ENCODE results near the gene BTBD16.

The BTBD16 gene

GRCh38 chr10:122269059-122269687 lies 1.9 kb upstream of the BTBD16 start:
- no peaks in the 10 kb centered on the region for H3K4me1 ChIP-seq (ENCODE audit: control insufficient read depth, insufficient read depth, low read length, poor library complexity, severe bottlenecking)
- H3K4me3 ChIP-seq (ENCODE audit: insufficient read depth, low read depth, low read length, poor library complexity, severe bottlenecking) = no peak overlapping the region
- H3K9me3 ChIP-seq (ENCODE audit: control insufficient read depth, low read length) = no peaks in the 10 kb centered on the region
- H3K27me3 ChIP-seq (replicated peaks; ENCODE audit: control insufficient read depth, insufficient read depth, low read length, poor library complexity, severe bottlenecking) = peaks cover 3% of the 10 kb centered on the region
- no peak overlapping the region for H3K27ac ChIP-seq (ENCODE audit: insufficient read depth, low read length, poor library complexity, severe bottlenecking)
- H3K36me3 ChIP-seq (ENCODE audit: control insufficient read depth, insufficient read depth, low read length) = no peaks in the 10 kb centered on the region
- DNase-seq = no peak

GRCh38 chr10:122273966-122274545 lies 3.0 kb downstream of the BTBD16 start:
- Histone ChIP-seq H3K4me1 (ENCODE audit: control insufficient read depth, insufficient read depth, low read length, poor library complexity, severe bottlenecking) (no peaks in the 10 kb centered on the region), H3K36me3 (ENCODE audit: control insufficient read depth, insufficient read depth, low read length) (no peaks in the 10 kb centered on the region), H3K27me3 (replicated peaks; ENCODE audit: control insufficient read depth, insufficient read depth, low read length, poor library complexity, severe bottlenecking) (no peaks in the 10 kb centered on the region), H3K27ac (ENCODE audit: insufficient read depth, low read length, poor library complexity, severe bottlenecking) (no peak overlapping the region), H3K9me3 (ENCODE audit: control insufficient read depth, low read length) (no peaks in the 10 kb centered on the region), H3K4me3 (ENCODE audit: insufficient read depth, low read depth, low read length, poor library complexity, severe bottlenecking) (no peak overlapping the region)
- no peak for DNase-seq

DNA sequence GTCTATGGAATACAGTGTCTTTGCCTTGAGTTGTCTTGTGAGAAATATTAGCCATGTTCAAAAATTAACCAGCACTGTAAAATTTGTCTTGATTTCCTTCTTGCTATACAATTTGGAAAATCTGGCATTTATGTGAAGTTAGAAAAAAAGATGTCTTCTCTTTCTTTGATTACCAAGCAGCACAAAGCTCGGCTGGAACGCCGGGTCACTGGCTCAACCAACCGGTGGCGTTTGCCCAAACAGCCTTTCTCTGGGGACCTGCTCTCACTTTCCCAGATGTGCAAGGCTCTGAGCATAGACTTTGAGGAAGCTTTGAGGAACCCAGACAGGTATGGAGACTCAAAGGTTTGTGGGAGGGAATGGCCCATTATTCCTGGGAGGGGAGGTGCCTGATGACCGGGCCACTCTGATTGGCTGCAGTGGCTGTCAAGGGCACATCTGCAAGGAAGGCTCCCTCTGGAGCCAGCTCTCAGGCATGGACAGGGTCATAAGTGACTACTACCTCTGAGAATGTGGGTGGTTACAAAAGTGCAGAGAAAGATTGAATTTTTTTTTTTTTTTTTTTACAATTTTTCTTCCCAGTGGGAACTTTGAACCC lies 5.6 kb downstream of the BTBD16 start:
- Histone ChIP-seq H3K4me3 (ENCODE audit: insufficient read depth, low read depth, low read length, poor library complexity, severe bottlenecking) (no peak overlapping the region), H3K27me3 (replicated peaks; ENCODE audit: control insufficient read depth, insufficient read depth, low read length, poor library complexity, severe bottlenecking) (no peaks in the 10 kb centered on the region), H3K4me1 (ENCODE audit: control insufficient read depth, insufficient read depth, low read length, poor library complexity, severe bottlenecking) (no peaks in the 10 kb centered on the region), H3K27ac (ENCODE audit: insufficient read depth, low read length, poor library complexity, severe bottlenecking) (no peak overlapping the region), H3K9me3 (ENCODE audit: control insufficient read depth, low read length) (no peaks in the 10 kb centered on the region), H3K36me3 (ENCODE audit: control insufficient read depth, insufficient read depth, low read length) (no peaks in the 10 kb centered on the region)
- no peak for DNase-seq

GRCh38 chr10:122277526-122278136 lies 6.5 kb downstream of the BTBD16 start:
- Histone ChIP-seq H3K4me1 (ENCODE audit: control insufficient read depth, insufficient read depth, low read length, poor library complexity, severe bottlenecking) (no peaks in the 10 kb centered on the region), H3K9me3 (ENCODE audit: control insufficient read depth, low read length) (no peaks in the 10 kb centered on the region), H3K27me3 (replicated peaks; ENCODE audit: control insufficient read depth, insufficient read depth, low read length, poor library complexity, severe bottlenecking) (no peaks in the 10 kb centered on the region), H3K27ac (ENCODE audit: insufficient read depth, low read length, poor library complexity, severe bottlenecking) (no peak overlapping the region), H3K4me3 (ENCODE audit: insufficient read depth, low read depth, low read length, poor library complexity, severe bottlenecking) (no peak overlapping the region), H3K36me3 (ENCODE audit: control insufficient read depth, insufficient read depth, low read length) (no peaks in the 10 kb centered on the region)
- DNase-seq = no peak

- H3K27ac ChIP-seq (ENCODE audit: insufficient read depth, low read length, poor library complexity, severe bottlenecking) = no peak overlapping the region
Measured at GRCh38 chr10:122279725-122280141, 8.6 kb downstream of the BTBD16 start.

DNA sequence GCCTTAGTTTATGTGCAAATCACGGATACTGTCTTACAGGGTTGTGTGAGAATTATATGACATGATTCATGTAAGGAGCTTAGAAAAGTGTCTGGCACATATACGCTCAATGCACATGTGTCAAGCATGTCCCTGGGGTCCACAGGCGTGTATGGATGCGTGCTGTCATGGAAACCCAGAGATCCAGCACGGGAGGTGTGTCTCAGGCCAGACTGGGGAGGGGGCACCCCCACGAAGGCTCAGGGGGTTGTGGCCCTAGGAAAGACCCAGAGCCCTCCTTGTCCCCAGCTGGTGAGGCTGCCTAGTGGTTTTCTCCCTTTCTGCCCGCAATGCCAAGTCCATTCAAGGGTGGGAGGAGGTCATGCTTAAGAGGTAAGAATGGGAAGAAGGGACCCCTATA lies 9.1 kb downstream of the BTBD16 start:
- Histone ChIP-seq H3K9me3 (ENCODE audit: control insufficient read depth, low read length) (no peaks in the 10 kb centered on the region), H3K27ac (ENCODE audit: insufficient read depth, low read length, poor library complexity, severe bottlenecking) (no peak overlapping the region), H3K27me3 (replicated peaks; ENCODE audit: control insufficient read depth, insufficient read depth, low read length, poor library complexity, severe bottlenecking) (no peaks in the 10 kb centered on the region), H3K4me3 (ENCODE audit: insufficient read depth, low read depth, low read length, poor library complexity, severe bottlenecking) (no peak overlapping the region), H3K36me3 (ENCODE audit: control insufficient read depth, insufficient read depth, low read length) (no peaks in the 10 kb centered on the region), H3K4me1 (ENCODE audit: control insufficient read depth, insufficient read depth, low read length, poor library complexity, severe bottlenecking) (no peaks in the 10 kb centered on the region)
- no peak for DNase-seq

More at GRCh38 chr10:122279725-122280141, 8.6 kb downstream of the BTBD16 start:
- Histone ChIP-seq H3K4me1 (ENCODE audit: control insufficient read depth, insufficient read depth, low read length, poor library complexity, severe bottlenecking) (no peaks in the 10 kb centered on the region), H3K36me3 (ENCODE audit: control insufficient read depth, insufficient read depth, low read length) (no peaks in the 10 kb centered on the region), H3K27me3 (replicated peaks; ENCODE audit: control insufficient read depth, insufficient read depth, low read length, poor library complexity, severe bottlenecking) (no peaks in the 10 kb centered on the region), H3K4me3 (ENCODE audit: insufficient read depth, low read depth, low read length, poor library complexity, severe bottlenecking) (no peak overlapping the region), H3K9me3 (ENCODE audit: control insufficient read depth, low read length) (no peaks in the 10 kb centered on the region)
- no peak for DNase-seq

DNA sequence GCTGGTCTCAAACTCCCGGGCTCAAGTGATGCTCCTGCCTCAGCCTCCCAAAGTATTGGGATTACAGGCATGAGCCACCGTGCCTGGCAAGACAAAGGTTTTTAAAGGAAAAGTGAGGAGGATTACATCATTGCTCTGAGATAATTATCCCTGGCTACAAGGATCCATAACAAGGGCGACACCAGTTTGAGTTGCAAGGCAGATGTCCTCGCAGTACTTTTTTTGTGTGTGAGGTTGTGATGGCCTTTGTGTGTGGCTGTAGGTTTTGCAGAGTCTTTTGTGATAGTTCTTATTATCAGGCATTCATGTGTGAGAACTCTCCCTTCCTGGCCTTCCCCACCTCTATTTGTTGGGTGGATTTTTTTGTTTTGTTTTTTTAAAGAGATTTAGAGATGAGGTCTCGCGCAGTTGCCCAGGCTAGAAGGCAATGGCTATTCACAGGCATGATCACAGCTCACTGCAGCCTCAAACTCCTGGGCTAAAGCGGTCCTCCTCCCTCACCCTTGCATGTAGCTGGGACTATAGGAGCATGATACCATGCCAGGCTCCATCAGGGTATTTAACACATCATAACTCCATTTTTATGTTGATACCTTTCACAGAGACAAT lies 10.0 kb downstream of the BTBD16 start:
- no peak for DNase-seq
- Histone ChIP-seq H3K27ac (ENCODE audit: insufficient read depth, low read length, poor library complexity, severe bottlenecking) (no peak overlapping the region), H3K4me3 (ENCODE audit: insufficient read depth, low read depth, low read length, poor library complexity, severe bottlenecking) (no peak overlapping the region)

GRCh38 chr10:122281751-122282150 lies 10.7 kb downstream of the BTBD16 start:
- Histone ChIP-seq H3K4me1 (ENCODE audit: control insufficient read depth, insufficient read depth, low read length, poor library complexity, severe bottlenecking) (no peaks in the 10 kb centered on the region), H3K4me3 (ENCODE audit: insufficient read depth, low read depth, low read length, poor library complexity, severe bottlenecking) (no peak overlapping the region), H3K27ac (ENCODE audit: insufficient read depth, low read length, poor library complexity, severe bottlenecking) (no peak overlapping the region)

More for the DNA sequence above, 10.0 kb downstream of the BTBD16 start:
- no peaks in the 10 kb centered on the region for H3K4me1 ChIP-seq (ENCODE audit: control insufficient read depth, insufficient read depth, low read length, poor library complexity, severe bottlenecking)
- H3K27me3 ChIP-seq (replicated peaks; ENCODE audit: control insufficient read depth, insufficient read depth, low read length, poor library complexity, severe bottlenecking) = no peaks in the 10 kb centered on the region
- no peaks in the 10 kb centered on the region for H3K36me3 ChIP-seq (ENCODE audit: control insufficient read depth, insufficient read depth, low read length)
- H3K9me3 ChIP-seq (ENCODE audit: control insufficient read depth, low read length) = no peaks in the 10 kb centered on the region

DNA sequence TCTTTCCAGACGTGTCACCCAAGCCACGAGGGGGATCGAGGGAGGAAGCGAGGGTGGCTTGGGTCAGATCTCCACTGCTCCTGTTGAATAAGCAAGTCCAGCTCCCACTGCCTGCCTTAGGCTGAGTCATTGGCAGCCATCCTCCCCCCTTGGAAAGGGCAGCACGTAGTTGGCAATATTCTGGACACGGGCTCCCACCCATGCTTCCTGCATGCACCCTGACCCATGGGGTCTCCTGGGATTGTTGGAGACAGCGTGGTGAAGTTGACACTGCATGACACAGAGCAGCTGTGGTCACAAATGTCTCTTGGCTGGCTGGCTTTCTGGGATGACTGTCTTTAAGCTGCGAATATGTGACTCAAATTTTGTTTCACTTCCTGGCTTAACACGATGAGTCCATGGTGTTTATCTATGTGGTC lies 11.2 kb downstream of the BTBD16 start:
- Histone ChIP-seq H3K4me3 (ENCODE audit: insufficient read depth, low read depth, low read length, poor library complexity, severe bottlenecking) (no peak overlapping the region), H3K27ac (ENCODE audit: insufficient read depth, low read length, poor library complexity, severe bottlenecking) (no peak overlapping the region), H3K27me3 (replicated peaks; ENCODE audit: control insufficient read depth, insufficient read depth, low read length, poor library complexity, severe bottlenecking) (no peaks in the 10 kb centered on the region), H3K36me3 (ENCODE audit: control insufficient read depth, insufficient read depth, low read length) (no peaks in the 10 kb centered on the region), H3K4me1 (ENCODE audit: control insufficient read depth, insufficient read depth, low read length, poor library complexity, severe bottlenecking) (no peaks in the 10 kb centered on the region), H3K9me3 (ENCODE audit: control insufficient read depth, low read length) (no peaks in the 10 kb centered on the region)
- no peak for DNase-seq

More at GRCh38 chr10:122281751-122282150, 10.7 kb downstream of the BTBD16 start:
- no peak for DNase-seq
- no peaks in the 10 kb centered on the region for H3K36me3 ChIP-seq (ENCODE audit: control insufficient read depth, insufficient read depth, low read length)
- H3K27me3 ChIP-seq (replicated peaks; ENCODE audit: control insufficient read depth, insufficient read depth, low read length, poor library complexity, severe bottlenecking) = no peaks in the 10 kb centered on the region
- no peaks in the 10 kb centered on the region for H3K9me3 ChIP-seq (ENCODE audit: control insufficient read depth, low read length)

DNA sequence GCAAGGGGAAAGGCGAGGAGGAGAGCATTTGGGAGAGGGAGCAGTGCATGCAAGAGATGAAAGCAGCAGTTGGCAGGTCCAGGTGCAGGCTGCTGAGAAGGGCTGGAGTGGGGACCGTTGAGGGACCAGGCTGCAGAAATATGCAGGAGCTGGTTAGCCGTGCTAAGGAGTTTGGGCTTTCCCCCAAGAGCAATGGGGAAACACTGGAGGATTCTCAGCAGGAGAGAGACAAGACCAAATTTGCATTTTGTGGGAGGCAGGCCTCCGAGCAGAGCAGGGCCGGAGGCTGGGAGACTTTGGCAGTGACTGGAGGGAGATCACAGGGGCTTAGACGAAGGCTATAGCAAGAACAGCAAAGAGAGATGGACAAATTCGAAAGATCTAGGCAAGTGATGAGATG lies 11.8 kb downstream of the BTBD16 start:
- Histone ChIP-seq H3K27ac (ENCODE audit: insufficient read depth, low read length, poor library complexity, severe bottlenecking) (no peak overlapping the region), H3K36me3 (ENCODE audit: control insufficient read depth, insufficient read depth, low read length) (no peaks in the 10 kb centered on the region)
- DNase-seq = no peak

More for the DNA sequence above, 11.8 kb downstream of the BTBD16 start:
- Histone ChIP-seq H3K9me3 (ENCODE audit: control insufficient read depth, low read length) (no peaks in the 10 kb centered on the region), H3K4me1 (ENCODE audit: control insufficient read depth, insufficient read depth, low read length, poor library complexity, severe bottlenecking) (no peaks in the 10 kb centered on the region), H3K4me3 (ENCODE audit: insufficient read depth, low read depth, low read length, poor library complexity, severe bottlenecking) (no peak overlapping the region), H3K27me3 (replicated peaks; ENCODE audit: control insufficient read depth, insufficient read depth, low read length, poor library complexity, severe bottlenecking) (no peaks in the 10 kb centered on the region)

Measured in effector memory CD4-positive, alpha-beta T cell (primary cell).